Effector memory CD8-positive, alpha-beta T cell (primary cell): ENCODE results near the gene HDHD2.

Experiments
- ATAC-seq: fragments of 150-1000 bp; cut with Tn5 transposase; replicated peaks from 2 replicates; pipeline ENCODE4 v1.10.0; 2021; ENCODE audit warnings: mild to moderate bottlenecking, moderate library complexity
- DNase-seq, 3 experiments: peaks; one replicate each; pipeline ENCODE4 v3.0.0; 2021
- H3K27ac Mint-ChIP-seq, 2 donors: one replicate each; pipeline ENCODE4 v1.8.0; 2022; ENCODE audit warnings: mild to moderate bottlenecking in 2 of 2, mixed read lengths in 2 of 2, moderate library complexity in 2 of 2
- H3K27me3 Mint-ChIP-seq, 2 donors: one replicate each; pipeline ENCODE4 v1.8.0; 2022; ENCODE audit warnings: mixed read lengths in 2 of 2
- H3K36me3 Mint-ChIP-seq: one replicate; pipeline ENCODE4 v1.8.0; 2022; ENCODE audit warnings: mild to moderate bottlenecking, moderate library complexity, mixed read lengths; ENCODE audit not compliant: insufficient read depth
- H3K4me1 Mint-ChIP-seq, 2 donors: one replicate each; pipeline ENCODE4 v1.8.0; 2022; ENCODE audit warnings: low read depth in 2 of 2, mixed read lengths in 2 of 2
- H3K4me3 Mint-ChIP-seq, 2 donors: one replicate each; pipeline ENCODE4 v1.8.0; 2022; ENCODE audit warnings: mild to moderate bottlenecking in 2 of 2, mixed read lengths in 2 of 2, moderate library complexity in 2 of 2
- H3K9me3 Mint-ChIP-seq, 2 donors: one replicate each; pipeline ENCODE4 v1.8.0; 2022; ENCODE audit warnings: mixed read lengths in 2 of 2

Gene HDHD2

DNA sequence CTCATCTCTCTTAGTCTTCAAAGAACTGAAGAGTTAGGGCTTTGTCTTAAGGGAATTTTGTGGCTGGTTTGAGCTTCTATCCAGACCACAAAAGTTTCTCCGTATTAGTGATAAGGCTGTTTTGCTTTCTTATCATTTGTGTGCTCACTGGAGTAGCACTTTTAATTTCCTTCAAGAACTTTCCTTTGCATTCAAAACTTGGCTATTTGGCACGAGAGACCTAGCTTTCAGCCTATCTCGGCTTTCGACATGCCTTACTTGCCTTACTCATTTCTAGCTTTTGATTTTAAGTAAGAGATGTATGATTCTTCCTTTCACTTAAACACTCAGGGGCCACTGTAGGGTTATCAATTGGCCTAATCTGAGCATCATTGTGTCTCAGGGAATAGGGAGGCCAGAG, 29.9 kb downstream of the HDHD2 start:
- H3K36me3 Mint-ChIP-seq: peaks cover 8% of the 10 kb centered on the region
- H3K9me3 Mint-ChIP-seq: no peaks in the 10 kb centered on the region
- H3K27me3 Mint-ChIP-seq: no peaks in the 10 kb centered on the region
- H3K4me1 Mint-ChIP-seq: peaks cover 6 to 13% of the 10 kb centered on the region in 2 donors
- DNase-seq (no peak), ATAC-seq (no peak)
- H3K4me3 Mint-ChIP-seq: no peak overlapping the region
- H3K27ac Mint-ChIP-seq: no peak overlapping the region

DNA sequence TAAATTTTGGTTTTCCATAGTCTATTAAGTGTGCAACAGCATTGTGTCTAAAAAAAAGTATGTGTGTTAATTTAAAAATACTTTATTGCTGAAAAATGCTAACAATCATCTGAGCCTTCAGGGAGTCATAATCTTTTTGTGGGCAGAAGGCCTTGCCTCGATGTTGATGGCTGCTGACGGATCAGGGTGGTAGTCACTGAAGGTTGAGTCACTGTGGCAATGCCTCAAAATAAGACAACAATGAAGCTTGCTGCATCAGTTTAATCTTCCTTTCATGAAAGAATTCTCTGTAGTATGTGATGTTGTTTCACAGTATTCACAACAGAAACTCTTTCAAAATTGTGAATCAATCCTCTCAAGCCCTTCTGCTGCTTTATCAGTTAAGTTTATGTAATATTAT, 31.3 kb downstream of the HDHD2 start:
- DNase-seq: no peak
- Mint-ChIP-seq H3K27ac (no peak overlapping the region), H3K4me1 (peaks cover 6 to 10% of the 10 kb centered on the region in 2 donors), H3K9me3 (no peaks in the 10 kb centered on the region), H3K27me3 (no peaks in the 10 kb centered on the region), H3K36me3 (peaks cover 18% of the 10 kb centered on the region), H3K4me3 (no peak overlapping the region)
- no peak for ATAC-seq

DNA sequence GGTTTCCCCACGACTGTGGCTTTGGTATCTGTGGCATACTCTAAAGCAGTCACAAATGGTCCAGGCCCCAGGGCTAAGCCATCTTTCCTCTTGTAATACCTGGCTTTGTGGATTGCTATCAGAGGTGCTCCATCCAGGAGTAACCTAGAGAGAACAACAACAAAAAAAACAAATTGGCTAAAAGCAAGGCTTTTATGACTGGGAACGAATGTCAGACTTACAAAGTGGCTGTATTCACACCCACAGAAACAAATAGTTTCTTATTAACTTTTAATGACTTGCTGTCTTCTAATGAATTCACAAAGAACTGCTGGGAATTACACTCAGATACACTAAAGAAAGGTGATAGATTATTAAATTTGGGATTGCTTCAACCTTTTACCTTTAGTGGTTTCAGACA, 35.1 kb downstream of the HDHD2 start:
- Mint-ChIP-seq H3K4me1 (peaks cover under 1 to 6% of the 10 kb centered on the region in 2 donors), H3K9me3 (no peaks in the 10 kb centered on the region), H3K4me3 (no peak overlapping the region), H3K27ac (no peak overlapping the region), H3K36me3 (peaks cover 46% of the 10 kb centered on the region), H3K27me3 (no peaks in the 10 kb centered on the region)
- ATAC-seq (no peak), DNase-seq (no peak)

DNA sequence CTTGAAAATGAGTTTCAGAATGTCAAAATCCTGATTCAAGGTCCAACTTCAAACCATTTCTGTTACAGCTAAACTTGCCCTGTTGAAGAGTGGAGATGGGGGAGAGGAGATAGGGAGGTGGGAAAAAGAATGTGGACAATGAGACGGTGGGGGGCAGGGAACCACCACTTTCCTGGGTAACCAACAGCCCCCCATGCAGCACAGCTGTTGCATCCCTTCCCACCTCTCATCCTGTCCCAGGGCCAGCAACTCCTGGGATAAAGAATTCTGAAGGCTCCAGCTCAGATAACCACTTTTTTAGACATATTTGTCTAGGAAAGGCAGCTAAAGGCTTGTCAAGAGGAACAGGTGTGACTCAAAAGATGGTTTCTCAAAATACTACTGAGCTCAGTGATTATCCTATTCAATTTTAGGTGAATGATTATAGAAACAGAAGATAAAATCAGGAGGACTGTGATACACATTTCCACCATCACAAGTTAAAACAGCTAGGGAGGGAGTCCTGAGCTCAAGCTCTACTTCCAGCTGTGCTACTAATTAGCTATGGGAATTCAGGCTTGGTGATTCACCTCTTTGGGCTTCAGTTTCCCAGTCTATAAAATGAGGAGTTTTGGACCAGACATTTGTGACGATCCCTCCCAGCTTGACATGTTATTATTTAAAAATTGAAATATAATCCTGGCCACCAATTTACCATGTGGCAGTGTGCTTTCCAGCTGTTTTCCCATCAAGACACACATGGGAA, 36.3 kb downstream of the HDHD2 start:
- H3K36me3 Mint-ChIP-seq: peaks cover 46% of the 10 kb centered on the region
- no peak for ATAC-seq
- no peak for DNase-seq
- peaks cover 0 to 6% of the 10 kb centered on the region in 2 donors for H3K4me1 Mint-ChIP-seq
- no peak overlapping the region for H3K4me3 Mint-ChIP-seq
- no peak overlapping the region for H3K27ac Mint-ChIP-seq
- no peaks in the 10 kb centered on the region for H3K27me3 Mint-ChIP-seq
- H3K9me3 Mint-ChIP-seq: no peaks in the 10 kb centered on the region

DNA sequence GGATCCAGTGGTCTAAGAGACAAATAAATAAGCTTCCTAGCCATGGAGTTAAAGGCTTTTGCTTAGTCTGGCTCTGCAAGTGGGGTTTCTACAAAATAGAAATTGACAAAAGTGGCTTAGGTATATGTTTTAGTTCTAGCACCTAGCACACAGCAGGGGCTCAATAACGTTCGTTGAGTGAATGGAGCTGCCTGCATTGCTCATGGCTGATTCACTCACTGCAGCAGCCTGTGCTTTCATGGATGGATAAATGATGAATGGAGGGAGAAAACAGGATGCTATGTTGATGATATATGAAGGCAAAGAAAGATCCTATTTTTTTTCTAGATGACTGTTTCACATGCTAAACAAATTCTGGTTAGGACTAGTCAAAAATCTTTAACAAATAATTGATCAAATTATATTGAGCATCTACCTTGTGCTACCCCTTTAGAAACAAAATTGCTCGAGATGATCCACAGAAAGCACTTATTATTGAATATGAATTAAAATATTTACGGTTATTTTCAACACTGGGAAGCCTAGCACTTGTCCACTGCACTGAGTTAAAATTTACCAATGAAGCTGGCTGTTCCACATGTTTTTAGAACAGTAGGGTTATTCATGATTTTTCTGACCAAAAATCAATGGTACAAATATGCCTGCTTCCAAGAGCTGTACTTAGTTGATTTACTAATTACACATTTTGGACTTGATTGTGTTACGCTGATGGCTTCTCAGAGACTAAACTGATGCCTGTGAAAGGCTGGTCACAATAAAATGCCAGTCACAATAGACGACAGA, 39.6 kb downstream of the HDHD2 start:
- Mint-ChIP-seq H3K4me3 (no peak overlapping the region), H3K27ac (peak overlapping the region in 1 of 2 donors; percentile 12), H3K27me3 (no peaks in the 10 kb centered on the region), H3K9me3 (no peaks in the 10 kb centered on the region), H3K36me3 (peaks cover 49% of the 10 kb centered on the region), H3K4me1 (no peaks in the 10 kb centered on the region)
- ATAC-seq: no peak
- no peak for DNase-seq

DNA sequence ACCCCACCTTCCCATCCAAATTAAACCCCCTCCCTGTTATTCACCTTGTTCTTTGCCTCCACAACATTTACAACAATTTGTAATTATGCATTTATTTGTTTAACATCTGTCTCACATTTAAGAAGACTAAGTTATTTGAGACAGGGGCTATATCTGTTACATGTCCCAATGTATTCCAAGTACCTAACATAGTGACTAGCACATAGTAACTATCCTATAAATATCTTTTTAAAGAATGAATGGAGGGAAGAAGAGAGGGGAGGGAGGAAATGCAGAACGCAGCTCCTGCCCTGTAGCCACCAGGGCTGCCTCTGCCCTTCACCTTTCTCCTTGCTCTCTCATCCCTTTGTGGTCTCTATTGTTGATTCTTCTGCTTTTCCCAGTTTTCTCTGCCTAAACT, 40.6 kb downstream of the HDHD2 start:
- H3K4me3 Mint-ChIP-seq: no peak overlapping the region
- H3K36me3 Mint-ChIP-seq: peaks cover 43% of the 10 kb centered on the region
- H3K27ac Mint-ChIP-seq: peak overlapping the region in 1 of 2 donors; percentile 12
- DNase-seq: no peak
- no peaks in the 10 kb centered on the region for H3K4me1 Mint-ChIP-seq
- ATAC-seq: no peak
- no peaks in the 10 kb centered on the region for H3K9me3 Mint-ChIP-seq
- H3K27me3 Mint-ChIP-seq: no peaks in the 10 kb centered on the region

DNA sequence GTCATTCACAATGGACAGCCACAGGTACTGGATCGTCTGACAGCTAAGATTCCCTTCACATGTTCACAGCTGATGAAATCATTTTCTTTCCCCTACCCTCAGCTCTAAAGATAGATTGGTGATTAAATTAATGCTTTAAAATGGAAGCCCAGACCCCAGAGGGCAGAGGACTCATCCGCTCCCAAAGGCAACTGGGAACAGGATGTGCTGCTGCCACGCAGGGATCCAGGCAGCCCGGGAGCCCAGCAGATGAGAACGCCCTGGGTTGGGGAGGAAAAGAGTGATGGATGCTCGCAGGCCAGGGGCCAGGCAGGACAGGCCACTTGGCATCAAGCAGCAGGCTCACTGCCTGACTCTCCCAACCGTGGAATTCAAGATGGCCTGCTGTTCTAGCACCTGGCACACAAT, 41.3 kb downstream of the HDHD2 start:
- Mint-ChIP-seq H3K27me3 (no peaks in the 10 kb centered on the region), H3K9me3 (no peaks in the 10 kb centered on the region), H3K4me1 (no peaks in the 10 kb centered on the region), H3K36me3 (peaks cover 38% of the 10 kb centered on the region), H3K4me3 (no peak overlapping the region), H3K27ac (peak overlapping the region in 1 of 2 donors; percentile 75)
- no peak for ATAC-seq
- no peak for DNase-seq

DNA sequence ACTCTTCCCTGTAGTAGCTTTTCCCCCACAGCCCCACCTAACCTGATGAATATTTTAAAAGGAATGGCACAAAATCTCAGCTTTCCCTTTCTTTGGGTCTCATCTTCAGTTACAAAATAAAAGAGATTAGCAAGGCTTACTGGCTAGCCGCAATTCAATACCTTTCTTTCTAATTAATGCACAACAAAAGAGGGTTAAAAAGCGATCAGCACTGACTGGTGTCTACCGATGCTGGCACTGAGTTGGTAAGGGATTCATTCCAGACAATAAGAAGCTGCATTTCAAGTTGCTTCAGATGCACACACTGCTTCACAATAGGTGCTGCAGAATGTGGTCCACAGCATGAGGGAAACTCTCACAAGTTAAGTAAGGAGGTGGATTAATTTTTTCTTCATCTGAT, 41.9 kb downstream of the HDHD2 start:
- peak overlapping the region in 1 of 2 donors; percentile 13 for H3K27ac Mint-ChIP-seq
- H3K9me3 Mint-ChIP-seq: no peaks in the 10 kb centered on the region
- H3K4me1 Mint-ChIP-seq: no peaks in the 10 kb centered on the region
- no peak for DNase-seq
- no peak for ATAC-seq
- H3K27me3 Mint-ChIP-seq: no peaks in the 10 kb centered on the region
- no peak overlapping the region for H3K4me3 Mint-ChIP-seq
- H3K36me3 Mint-ChIP-seq: peaks cover 34% of the 10 kb centered on the region

DNA sequence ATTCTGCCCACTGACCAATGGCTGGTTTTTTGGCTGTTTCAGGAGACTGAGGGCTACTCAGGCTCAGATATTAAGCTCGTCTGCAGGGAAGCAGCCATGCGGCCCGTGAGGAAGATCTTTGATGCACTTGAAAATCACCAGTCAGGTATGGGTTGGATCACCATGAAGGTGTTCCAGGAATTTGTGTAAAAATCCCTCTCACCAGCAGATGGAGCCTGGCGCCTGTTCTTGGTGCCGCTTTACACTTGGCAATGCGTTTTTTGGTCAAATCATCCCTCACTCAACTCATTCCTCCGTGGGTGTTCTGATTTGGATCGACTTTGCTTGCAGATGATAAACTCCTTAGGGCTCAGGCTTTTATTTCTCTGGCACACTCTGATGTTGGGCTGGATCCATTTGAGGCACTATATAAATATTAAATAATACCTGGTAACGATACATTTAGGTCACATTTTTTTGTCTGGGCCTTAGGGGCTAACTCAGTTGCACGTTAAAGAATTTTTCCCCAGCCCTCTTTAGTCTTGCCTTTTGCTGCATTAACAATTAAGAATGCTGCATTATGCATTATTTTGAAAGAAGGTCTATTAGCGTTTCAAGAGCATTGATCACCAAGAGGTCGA, 50.0 kb downstream of the HDHD2 start:
- Mint-ChIP-seq H3K4me3 (no peak overlapping the region), H3K9me3 (no peaks in the 10 kb centered on the region), H3K27me3 (no peaks in the 10 kb centered on the region), H3K36me3 (peaks cover 4% of the 10 kb centered on the region), H3K4me1 (no peaks in the 10 kb centered on the region), H3K27ac (no peak overlapping the region)
- ATAC-seq (peak; percentile 49), DNase-seq (peak; percentile 45 to 59 (median 50))

DNA sequence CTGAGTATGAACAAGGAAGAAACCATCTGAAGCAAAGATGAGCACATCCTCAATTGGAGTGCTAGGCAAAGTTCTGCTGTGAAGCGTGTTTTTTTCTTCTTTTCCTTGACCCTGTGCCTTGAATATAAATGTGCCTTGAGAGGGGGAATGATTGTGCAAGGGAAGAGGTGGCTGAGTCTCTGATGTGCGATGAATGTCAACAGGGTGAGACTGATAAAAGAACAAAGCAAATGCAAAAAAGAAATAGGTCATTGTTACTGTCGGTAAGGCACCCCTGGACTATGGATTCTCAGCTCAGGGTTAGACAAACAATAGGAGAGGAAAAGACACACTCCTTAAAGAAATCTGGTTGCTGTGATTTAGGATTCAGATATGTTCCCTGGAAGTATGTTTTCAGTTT, 54.5 kb downstream of the HDHD2 start:
- peaks cover 0 to 2% of the 10 kb centered on the region in 2 donors for H3K4me1 Mint-ChIP-seq
- H3K9me3 Mint-ChIP-seq: no peaks in the 10 kb centered on the region
- DNase-seq (no peak), ATAC-seq (no peak)
- H3K27ac Mint-ChIP-seq: no peak overlapping the region
- H3K36me3 Mint-ChIP-seq: peaks cover 5% of the 10 kb centered on the region
- no peak overlapping the region for H3K4me3 Mint-ChIP-seq
- peaks cover 0 to 7% of the 10 kb centered on the region in 2 donors for H3K27me3 Mint-ChIP-seq

DNA sequence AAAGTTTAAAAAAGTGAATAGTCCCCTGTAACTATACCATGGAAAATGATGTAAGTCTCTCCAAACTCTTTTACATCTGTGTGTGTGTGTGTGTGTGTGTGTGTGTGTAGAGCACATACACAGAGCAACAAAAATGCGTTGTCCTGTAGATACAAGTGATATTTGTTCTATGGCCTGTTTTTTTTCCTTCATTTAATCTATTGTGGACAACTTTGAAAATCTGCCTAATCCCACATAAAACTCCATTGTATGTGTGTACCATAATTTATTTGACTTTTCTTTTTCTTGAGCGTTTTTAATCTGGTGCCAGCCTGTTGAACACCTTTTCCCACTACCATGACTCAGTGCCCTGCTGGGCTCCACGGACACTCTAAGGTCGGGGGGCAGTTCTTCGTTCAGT, 62.6 kb downstream of the HDHD2 start:
- Mint-ChIP-seq H3K27ac (no peak overlapping the region), H3K27me3 (peaks cover 0 to 6% of the 10 kb centered on the region in 2 donors), H3K4me1 (peaks cover 0 to 2% of the 10 kb centered on the region in 2 donors), H3K9me3 (no peaks in the 10 kb centered on the region), H3K4me3 (no peak overlapping the region), H3K36me3 (no peaks in the 10 kb centered on the region)
- DNase-seq (no peak), ATAC-seq (no peak)

DNA sequence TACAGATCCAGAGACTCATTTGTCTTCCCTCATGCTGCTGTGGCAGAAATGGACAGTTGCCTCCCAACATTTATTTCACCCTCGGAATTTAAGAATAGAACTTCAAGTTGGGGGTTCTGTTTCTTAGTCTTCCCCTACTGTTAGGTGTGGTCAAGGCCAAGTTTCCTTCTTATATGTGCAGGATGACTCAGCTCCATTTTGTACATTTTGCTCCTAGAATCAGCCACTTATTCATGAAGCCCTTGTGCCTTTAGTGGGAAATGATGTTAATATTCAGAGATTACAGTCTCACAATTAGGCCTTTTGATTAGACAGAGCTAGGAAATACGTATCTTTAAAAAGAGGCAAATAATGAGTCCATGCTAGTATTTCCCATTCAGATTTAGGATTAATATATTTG, 68.7 kb downstream of the HDHD2 start:
- H3K36me3 Mint-ChIP-seq: no peaks in the 10 kb centered on the region
- no peak overlapping the region for H3K4me3 Mint-ChIP-seq
- no peaks in the 10 kb centered on the region for H3K4me1 Mint-ChIP-seq
- H3K27me3 Mint-ChIP-seq: no peaks in the 10 kb centered on the region
- no peaks in the 10 kb centered on the region for H3K9me3 Mint-ChIP-seq
- ATAC-seq (no peak), DNase-seq (no peak)
- no peak overlapping the region for H3K27ac Mint-ChIP-seq

DNA sequence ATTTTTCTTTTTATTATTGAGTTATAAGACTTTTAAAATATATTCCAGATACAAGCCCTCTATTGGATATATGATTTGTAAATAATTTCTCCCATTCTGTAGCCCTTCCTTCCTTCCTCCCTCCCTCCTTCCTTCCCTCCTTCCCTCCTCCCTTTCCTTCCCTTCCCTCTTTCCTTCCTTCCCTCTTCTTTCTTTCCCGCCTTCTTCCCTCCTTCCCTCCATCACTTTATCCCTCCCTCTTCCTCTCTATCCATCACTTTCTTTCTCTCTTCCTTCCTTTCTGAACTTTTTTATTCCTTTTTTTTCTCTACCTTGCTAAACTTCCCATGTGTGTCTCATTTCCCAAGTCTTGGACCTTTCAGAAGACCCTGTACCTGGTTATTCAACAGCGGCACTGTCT, 69.4 kb downstream of the HDHD2 start:
- Mint-ChIP-seq H3K4me1 (no peaks in the 10 kb centered on the region), H3K9me3 (no peaks in the 10 kb centered on the region), H3K27me3 (no peaks in the 10 kb centered on the region), H3K27ac (no peak overlapping the region), H3K4me3 (no peak overlapping the region), H3K36me3 (no peaks in the 10 kb centered on the region)
- no peak for ATAC-seq
- DNase-seq: no peak

DNA sequence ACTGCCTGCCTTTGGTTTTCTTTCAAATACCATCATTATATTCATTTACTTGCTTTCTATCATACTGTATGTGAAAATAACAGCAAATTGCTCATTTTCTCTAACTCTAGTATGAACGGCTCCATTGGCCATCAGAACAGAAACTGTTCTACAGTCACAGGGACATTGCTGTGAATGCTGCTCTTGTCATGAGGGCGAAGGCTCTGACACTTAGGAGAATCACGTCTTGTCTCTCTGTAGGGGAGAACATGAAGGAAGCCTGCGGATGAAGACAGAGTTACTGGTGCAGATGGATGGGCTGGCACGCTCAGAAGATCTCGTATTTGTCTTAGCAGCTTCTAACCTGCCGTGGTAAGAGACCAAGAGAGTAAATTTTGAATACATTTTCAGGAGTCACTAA, 73.2 kb downstream of the HDHD2 start:
- Mint-ChIP-seq H3K4me1 (peaks cover 0 to 2% of the 10 kb centered on the region in 2 donors), H3K4me3 (no peak overlapping the region), H3K36me3 (no peaks in the 10 kb centered on the region), H3K27ac (no peak overlapping the region), H3K9me3 (no peaks in the 10 kb centered on the region), H3K27me3 (peaks cover 5 to 16% of the 10 kb centered on the region in 2 donors)
- ATAC-seq (no peak), DNase-seq (no peak)
